CD4-positive, alpha-beta T cell (primary cell): Measurements from ENCODE around the gene C1QL2. TPM values are rescaled to one million over a fixed set of nuclear protein-coding genes. Genes with fewer than 3 reads are reported as not detected.

Experiments
- ATAC-seq: fragments of 200-7000 bp; cut with Tn5 transposase; one replicate; pipeline ENCODE4 v1.10.0; 2022; ENCODE audit warnings: mild to moderate bottlenecking; ENCODE audit not compliant: poor library complexity
- CTCF ChIA-PET: fragments of 350-600 bp; sonication (Branson Sonifier 250); formaldehyde crosslinking; loops from one replicate; lab custom pipeline; 2021; ENCODE audit warnings: antibody characterized with exemption, inconsistent platforms; lab: Charles Lee
- POLR2A ChIA-PET: fragments of 350-600 bp; sonication (Branson Sonifier 250); formaldehyde crosslinking; loops from one replicate; lab custom pipeline; 2021; ENCODE audit warnings: antibody characterized with exemption, inconsistent platforms; lab: Charles Lee
- DNase-seq, 14 experiments: peaks; one replicate each; pipeline ENCODE4 v3.0.0-alpha.2; 2013 to 2020; ENCODE audit warnings: mixed read lengths in 2 of 14
- H3K27ac ChIP-seq, 2 donors: one replicate each; pipeline versions ENCODE4 v1.5.1 to v1.7.0; 2013; ENCODE audit warnings: low read length in 2 of 2, low read depth in 1 of 2, mild to moderate bottlenecking in 1 of 2
- H3K27me3 ChIP-seq, 2 experiments: 1 replicate in 1 of 2; 2 replicates in 1 of 2; pipeline versions ENCODE4 v1.6.1 to v1.7.0; 2013; ENCODE audit warnings: low read length in 2 of 2, control low read depth in 1 of 2, mild to moderate bottlenecking in 1 of 2, moderate library complexity in 1 of 2; ENCODE audit not compliant: insufficient read depth in 2 of 2, control insufficient read depth in 1 of 2
- H3K36me3 ChIP-seq: one replicate; pipeline ENCODE4 v1.6.1; 2013; ENCODE audit warnings: low read length, control low read depth; ENCODE audit not compliant: insufficient read depth
- H3K4me1 ChIP-seq: one replicate; pipeline ENCODE4 v1.6.1; 2013; ENCODE audit warnings: low read length, control low read depth; ENCODE audit not compliant: insufficient read depth
- H3K4me3 ChIP-seq: one replicate; pipeline ENCODE4 v1.5.1; 2013; ENCODE audit warnings: mild to moderate bottlenecking, low read length, moderate library complexity
- H3K9me3 ChIP-seq, 2 experiments: 1 replicate in 1 of 2; 2 replicates in 1 of 2; pipeline versions ENCODE4 v1.6.1 to v1.7.0; 2013; ENCODE audit warnings: low read length in 2 of 2, mild to moderate bottlenecking in 2 of 2, control low read depth in 1 of 2, moderate library complexity in 1 of 2; ENCODE audit not compliant: control insufficient read depth in 1 of 2, insufficient read depth in 1 of 2
- H3K27ac Mint-ChIP-seq: one replicate; pipeline ENCODE4 v1.8.0; 2020; ENCODE audit warnings: mixed read lengths
- H3K27me3 Mint-ChIP-seq: one replicate; pipeline ENCODE4 v1.8.0; 2021; ENCODE audit warnings: mixed read lengths
- H3K36me3 Mint-ChIP-seq: one replicate; pipeline ENCODE4 v1.8.0; 2021; ENCODE audit warnings: low read depth, mixed read lengths
- H3K4me1 Mint-ChIP-seq: one replicate; pipeline ENCODE4 v1.8.0; 2021; ENCODE audit warnings: low read depth, mixed read lengths
- H3K4me3 Mint-ChIP-seq: one replicate; pipeline ENCODE4 v1.8.0; 2020; ENCODE audit warnings: mild to moderate bottlenecking, mixed read lengths
- H3K9me3 Mint-ChIP-seq: one replicate; pipeline ENCODE4 v1.8.0; 2020; ENCODE audit warnings: mixed read lengths
- CTCF ChIP-seq: fragments of 200-600 bp; IDR thresholded peaks from one replicate; pipeline ENCODE4 v1.8.0; 2022; ENCODE audit warnings: antibody characterized with exemption, mild to moderate bottlenecking
- intact Hi-C, 2 experiments: fragments of 100-400 bp; cut with DNase I in 1 of 2; cut with micrococcal nuclease in 1 of 2; formaldehyde crosslinking; loops; one replicate each; pipeline versions ENCODE4 v1.15.1 to v1.9.0; 2023 to 2025; cut with DNase I, micrococcal nuclease
- total RNA-seq, 174 experiments: library from RNA in 2 of 174; stranded (reverse) in 2 of 174; gene quantifications; one replicate each; pipeline ENCODE4 v1.2.3 and lab custom pipeline; 2021 to 2026

C1QL2 gene
- total RNA-seq, 2 experiments from 2014 or later, result not detected

GRCh38 chr2:119109866-119110265 lies 48.7 kb downstream of the C1QL2 start:
- ATAC-seq, result no peak
- peaks cover 26% of the 10 kb centered on the region for H3K27me3 Mint-ChIP-seq
- CTCF ChIA-PET, result no interaction called here

GRCh38 chr2:119108186-119108585 lies 50.4 kb downstream of the C1QL2 start:
- Histone ChIP-seq H3K4me1 (no peaks in the 10 kb centered on the region), H3K36me3 (no peaks in the 10 kb centered on the region), H3K27me3 (peaks cover 1 to 6% of the 10 kb centered on the region in 2 experiments), H3K9me3 (peaks cover 9% of the 10 kb centered on the region in 2 experiments), H3K4me3 (no peak overlapping the region), H3K27ac (no peak overlapping the region)
- no peak overlapping the region for H3K27ac Mint-ChIP-seq
- H3K36me3 Mint-ChIP-seq, result no peaks in the 10 kb centered on the region
- no peak overlapping the region for H3K4me3 Mint-ChIP-seq
- no peak for ATAC-seq
- intact Hi-C loops, result no loop called here
- DNase-seq, result no peak
- H3K9me3 Mint-ChIP-seq, result peaks cover 26% of the 10 kb centered on the region
- CTCF ChIA-PET, result interaction anchor here (0.6 kb wide), 1 partner anchor 37 kb away, joined by 3 read pairs; no protein-coding TSS in a partner anchor
- H3K27me3 Mint-ChIP-seq, result peaks cover 22% of the 10 kb centered on the region
- no peak for TF ChIP-seq CTCF
- POLR2A ChIA-PET, result no interaction called here
- H3K4me1 Mint-ChIP-seq, result no peaks in the 10 kb centered on the region

More at GRCh38 chr2:119109866-119110265, 48.7 kb downstream of the C1QL2 start:
- peaks cover 5 to 17% of the 10 kb centered on the region in 2 experiments for H3K9me3 ChIP-seq
- intact Hi-C loops, result no loop called here
- peaks cover 22% of the 10 kb centered on the region for H3K9me3 Mint-ChIP-seq
- no peaks in the 10 kb centered on the region for H3K36me3 Mint-ChIP-seq
- H3K4me1 Mint-ChIP-seq, result no peaks in the 10 kb centered on the region
- no peaks in the 10 kb centered on the region for H3K36me3 ChIP-seq
- no peak overlapping the region for H3K27ac Mint-ChIP-seq
- no peak overlapping the region for H3K27ac ChIP-seq
- no peak overlapping the region for H3K4me3 ChIP-seq
- TF ChIP-seq CTCF, result no peak
- POLR2A ChIA-PET, result no interaction called here
- H3K27me3 ChIP-seq, result peaks cover 4 to 9% of the 10 kb centered on the region in 2 experiments
- DNase-seq, result no peak
- no peak overlapping the region for H3K4me3 Mint-ChIP-seq
- H3K4me1 ChIP-seq, result no peaks in the 10 kb centered on the region

GRCh38 chr2:119106301-119106897 lies 52.2 kb downstream of the C1QL2 start:
- Histone ChIP-seq H3K27ac (no peak overlapping the region), H3K36me3 (no peaks in the 10 kb centered on the region), H3K9me3 (peaks cover 6 to 13% of the 10 kb centered on the region in 2 experiments), H3K4me1 (no peaks in the 10 kb centered on the region), H3K27me3 (no peaks in the 10 kb centered on the region), H3K4me3 (no peak overlapping the region)
- H3K27ac Mint-ChIP-seq, result no peak overlapping the region
- POLR2A ChIA-PET, result no interaction called here
- TF ChIP-seq CTCF, result no peak
- H3K36me3 Mint-ChIP-seq, result no peaks in the 10 kb centered on the region
- H3K9me3 Mint-ChIP-seq, result peaks cover 22% of the 10 kb centered on the region
- H3K4me1 Mint-ChIP-seq, result no peaks in the 10 kb centered on the region
- no peak for ATAC-seq
- peaks cover 17% of the 10 kb centered on the region for H3K27me3 Mint-ChIP-seq
- DNase-seq, result peak in 7 of 14 experiments; percentile 3 to 30 (median 10)
- intact Hi-C loops, result no loop called here
- CTCF ChIA-PET, result no interaction called here
- no peak overlapping the region for H3K4me3 Mint-ChIP-seq

Other genes with a start within 250 kb of the C1QL2 start
- under 1 TPM in 1 of 2 experiments, not detected in 1; 0.22 TPM for gene MARCO, start 216.6 kb downstream of the C1QL2 start, total RNA-seq
- gene STEAP3, start 65.1 kb upstream of the C1QL2 start, total RNA-seq, result not detected
- 1 to 10 TPM; 2.8 to 4.5 TPM for gene C2orf76, start 208.1 kb upstream of the C1QL2 start, total RNA-seq
- gene DBI, start 208.2 kb upstream of the C1QL2 start, total RNA-seq, result 10 to 100 TPM; 23.6 to 27.4 TPM